Limb (tissue), 2 donors: ENCODE results near the gene BTBD9.

ENCODE experiments used
- DNase-seq, 2 donors: peaks; one replicate each; pipeline ENCODE4 v3.0.0-alpha.2; 2016; ENCODE audit errors: extremely low spot score in 2 of 2

BTBD9 gene

GRCh38 chr6:38166411-38167240 is 473.1 kb downstream of the BTBD9 start:
- no peak for DNase-seq

GRCh38 chr6:38164671-38165108 is 475.0 kb downstream of the BTBD9 start:
- no peak for DNase-seq

- no peak for DNase-seq
Observed at GRCh38 chr6:38164131-38164481, 475.6 kb downstream of the BTBD9 start.

- DNase-seq = no peak
Observed at GRCh38 chr6:38163186-38164130, 476.3 kb downstream of the BTBD9 start.

- DNase-seq = no peak
Observed at GRCh38 chr6:38162493-38163185, 477.1 kb downstream of the BTBD9 start.

GRCh38 chr6:38161754-38162492 is 477.8 kb downstream of the BTBD9 start:
- no peak for DNase-seq

- no peak for DNase-seq
Observed at GRCh38 chr6:38161331-38161730, 478.4 kb downstream of the BTBD9 start.

GRCh38 chr6:38160831-38161230 is 478.9 kb downstream of the BTBD9 start:
- DNase-seq = no peak

GRCh38 chr6:38159596-38159995 is 480.1 kb downstream of the BTBD9 start:
- no peak for DNase-seq

GRCh38 chr6:38158762-38159350 is 480.9 kb downstream of the BTBD9 start:
- no peak for DNase-seq

GRCh38 chr6:38157905-38158304 is 481.8 kb downstream of the BTBD9 start:
- no peak for DNase-seq

- DNase-seq = no peak
Observed at GRCh38 chr6:38156818-38157565, 482.7 kb downstream of the BTBD9 start.

- DNase-seq = no peak
Observed at GRCh38 chr6:38155621-38156204, 484.0 kb downstream of the BTBD9 start.

GRCh38 chr6:38155144-38155543 is 484.6 kb downstream of the BTBD9 start:
- DNase-seq = no peak

GRCh38 chr6:38154731-38155130 is 485.0 kb downstream of the BTBD9 start:
- DNase-seq = no peak

GRCh38 chr6:38153798-38154345 is 485.9 kb downstream of the BTBD9 start:
- no peak for DNase-seq

GRCh38 chr6:38153076-38153797 is 486.5 kb downstream of the BTBD9 start:
- DNase-seq = peak in 1 of 2 donors; percentile 22

GRCh38 chr6:38152620-38153019 is 487.1 kb downstream of the BTBD9 start:
- no peak for DNase-seq
